Neural cell (in vitro differentiated cells): ENCODE measurements around the gene OTOA. TPM values are rescaled to one million over a fixed set of nuclear protein-coding genes. Genes with fewer than 3 reads are reported as not detected.

Source experiments
- H2AFZ ChIP-seq: fragments of 200-600, 300-800 bp; sonication (generic), shearing (Covaris generic); 2 replicates; pipeline ENCODE4 v1.6.0; 2014; ENCODE audit warnings: low read depth, mild to moderate bottlenecking, antibody characterized with exemption, low read length, moderate library complexity
- H3F3A ChIP-seq: fragments of 200-600 bp; shearing (Covaris generic); 2 replicates; pipeline ENCODE4 v1.6.1; 2016; ENCODE audit warnings: mild to moderate bottlenecking, moderate library complexity, mixed read lengths, antibody characterized with exemption, low read length; ENCODE audit not compliant: insufficient read depth, poor library complexity, severe bottlenecking
- H3K27ac ChIP-seq: fragments of 200-600, 300-800 bp; sonication (generic), shearing (Covaris generic); 2 replicates; pipeline ENCODE4 v1.5.1; 2014; ENCODE audit warnings: mild to moderate bottlenecking, low read length, moderate library complexity
- H3K27me3 ChIP-seq: fragments of 300-800, 200-600 bp; sonication (generic), shearing (Covaris generic); 2 replicates; pipeline ENCODE4 v1.6.0; 2014; ENCODE audit warnings: mild to moderate bottlenecking, low read depth, low read length, moderate library complexity; ENCODE audit not compliant: insufficient read depth
- H3K36me3 ChIP-seq: fragments of 300-800, 200-600 bp; sonication (generic), shearing (Covaris generic); 2 replicates; pipeline ENCODE4 v1.5.1; 2014; ENCODE audit warnings: mild to moderate bottlenecking, antibody characterized with exemption, low read length, moderate library complexity; ENCODE audit not compliant: insufficient read depth
- H3K4me2 ChIP-seq: fragments of 300-800, 200-600 bp; sonication (generic), shearing (Covaris generic); 2 replicates; pipeline ENCODE4 v1.6.0; 2014; ENCODE audit warnings: mild to moderate bottlenecking, low read length
- H3K4me3 ChIP-seq: fragments of 300-800, 200-600 bp; sonication (generic), shearing (Covaris generic); 2 replicates; pipeline ENCODE4 v1.5.1; 2014; ENCODE audit warnings: mild to moderate bottlenecking, low read length, moderate library complexity
- H3K79me2 ChIP-seq: fragments of 200-600 bp; shearing (Covaris generic); replicated peaks from 2 replicates; pipeline ENCODE4 v1.6.0; 2014; ENCODE audit warnings: mild to moderate bottlenecking, low read length, moderate library complexity; ENCODE audit not compliant: insufficient read depth
- H3K9ac ChIP-seq: fragments of 300-800, 200-600 bp; sonication (generic), shearing (Covaris generic); 2 replicates; pipeline ENCODE4 v1.6.1; 2016; ENCODE audit warnings: mild to moderate bottlenecking, low read length, mixed read lengths
- H3K9me2 ChIP-seq: fragments of 200-600 bp; shearing (Covaris generic); 2 replicates; pipeline ENCODE4 v1.6.1; 2016; ENCODE audit warnings: mild to moderate bottlenecking, low read length, mixed read lengths; ENCODE audit not compliant: insufficient read depth
- H3K9me3 ChIP-seq: fragments of 200-600, 300-800 bp; sonication (generic), shearing (Covaris generic); 2 replicates; pipeline ENCODE4 v1.6.1; 2016; ENCODE audit warnings: mild to moderate bottlenecking, mixed run types, low read length, moderate library complexity, mixed read lengths
- H4K20me1 ChIP-seq: fragments of 200-600 bp; shearing (Covaris generic); 2 replicates; pipeline ENCODE4 v1.6.1; 2016; ENCODE audit warnings: mild to moderate bottlenecking, mixed run types; ENCODE audit not compliant: insufficient read depth
- EP300 ChIP-seq: fragments of 450-650 bp; conservative IDR thresholded peaks from 2 replicates; pipeline ENCODE4 v1.6.1; 2014; ENCODE audit warnings: antibody characterized with exemption, mild to moderate bottlenecking, moderate library complexity; ENCODE audit not compliant: poor library complexity, severe bottlenecking
- EZH2 ChIP-seq: fragments of 200-600, 300-800 bp; shearing (Covaris generic), sonication (generic); IDR thresholded peaks from 2 replicates; pipeline ENCODE4 v1.6.1; 2014; ENCODE audit warnings: antibody characterized with exemption, low read length, borderline replicate concordance, mild to moderate bottlenecking; ENCODE audit not compliant: insufficient read depth, poor library complexity, severe bottlenecking
- MXI1 ChIP-seq: fragments of 450-650 bp; conservative IDR thresholded peaks from 2 replicates; pipeline ENCODE4 v1.6.1; 2014; ENCODE audit warnings: antibody characterized with exemption, mild to moderate bottlenecking; ENCODE audit not compliant: poor library complexity, severe bottlenecking
- POLR2AphosphoS5 ChIP-seq: IDR thresholded peaks from 2 replicates; pipeline ENCODE4 v1.6.1; 2012
- RAD21 ChIP-seq: fragments of 450-650 bp; conservative IDR thresholded peaks from 2 replicates; pipeline ENCODE4 v1.6.1; 2014; ENCODE audit warnings: antibody characterized with exemption, mild to moderate bottlenecking, moderate library complexity
- SMC3 ChIP-seq: fragments of 450-650 bp; conservative IDR thresholded peaks from 2 replicates; pipeline ENCODE4 v1.6.1; 2014; ENCODE audit warnings: antibody characterized with exemption, mild to moderate bottlenecking, moderate library complexity; ENCODE audit not compliant: poor library complexity
- TAF1 ChIP-seq: IDR thresholded peaks from 2 replicates; pipeline ENCODE4 v1.6.1; 2012; ENCODE audit warnings: low read depth
- polyA plus RNA-seq: library from polyadenylated mRNA; depleted of rRNA; stranded (reverse); fragments of >200 nt; gene quantifications from 2 replicates; pipeline ENCODE4 v1.2.3, GENCODE V29; 2014
- TF ChIP-seq, protein P1 (sequence below): IDR thresholded peaks from 2 replicates; pipeline ENCODE4 v1.6.1; 2012; ENCODE audit warnings: borderline replicate concordance
- TF ChIP-seq, protein P2 (sequence below): fragments of 450-650 bp; IDR thresholded peaks from 2 replicates; pipeline ENCODE4 v1.5.1; 2014; ENCODE audit warnings: antibody characterized with exemption, mild to moderate bottlenecking, moderate library complexity; ENCODE audit not compliant: poor library complexity, severe bottlenecking

OTOA gene
- polyA plus RNA-seq, 1 donor from 2014 or later = 0.12 TPM

DNA sequence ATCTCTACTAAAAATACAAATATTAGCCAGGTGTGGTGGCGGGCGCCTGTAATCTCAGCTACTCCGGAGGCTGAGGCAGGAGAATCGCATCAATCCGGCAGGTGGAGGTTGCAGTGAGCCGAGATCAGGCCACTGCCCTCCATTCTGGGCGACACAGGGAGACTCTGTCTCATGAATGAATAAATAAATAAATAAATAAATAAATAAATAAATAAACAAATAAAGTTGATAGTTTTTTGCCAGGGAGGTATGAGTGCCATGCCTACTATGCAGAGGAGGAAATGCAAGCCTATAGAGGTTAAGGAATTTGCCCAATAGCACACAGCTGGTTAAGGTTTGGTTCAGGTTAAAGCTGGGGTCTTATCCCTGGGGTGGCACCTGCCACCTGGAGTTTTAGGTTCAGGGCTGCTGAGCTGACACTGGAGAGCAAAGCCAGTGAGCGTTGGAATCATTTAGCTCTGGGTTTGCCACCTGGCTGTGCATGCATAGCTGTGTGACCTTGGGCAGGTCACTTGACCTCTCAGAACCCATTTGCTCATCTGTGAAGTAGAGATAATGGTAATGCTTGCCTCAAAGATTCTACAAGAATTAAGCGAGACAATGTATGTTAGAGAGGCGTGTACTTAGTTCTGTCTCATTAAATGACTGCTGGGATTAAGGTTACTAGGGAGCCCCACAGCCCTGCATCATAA, 1.2 kb downstream of the OTOA start:
- H3K4me3 ChIP-seq = no peak overlapping the region
- H3K9me3 ChIP-seq = no peaks in the 10 kb centered on the region
- no peaks in the 10 kb centered on the region for H3K36me3 ChIP-seq
- no peaks in the 10 kb centered on the region for H3K27me3 ChIP-seq
- TF ChIP-seq POLR2AphosphoS5 (no peak), MXI1 (no peak), EZH2 (no peak), SMC3 (no peak), EP300 (no peak), RAD21 (no peak), TAF1 (no peak)
- TF ChIP-seq, protein P1, sequence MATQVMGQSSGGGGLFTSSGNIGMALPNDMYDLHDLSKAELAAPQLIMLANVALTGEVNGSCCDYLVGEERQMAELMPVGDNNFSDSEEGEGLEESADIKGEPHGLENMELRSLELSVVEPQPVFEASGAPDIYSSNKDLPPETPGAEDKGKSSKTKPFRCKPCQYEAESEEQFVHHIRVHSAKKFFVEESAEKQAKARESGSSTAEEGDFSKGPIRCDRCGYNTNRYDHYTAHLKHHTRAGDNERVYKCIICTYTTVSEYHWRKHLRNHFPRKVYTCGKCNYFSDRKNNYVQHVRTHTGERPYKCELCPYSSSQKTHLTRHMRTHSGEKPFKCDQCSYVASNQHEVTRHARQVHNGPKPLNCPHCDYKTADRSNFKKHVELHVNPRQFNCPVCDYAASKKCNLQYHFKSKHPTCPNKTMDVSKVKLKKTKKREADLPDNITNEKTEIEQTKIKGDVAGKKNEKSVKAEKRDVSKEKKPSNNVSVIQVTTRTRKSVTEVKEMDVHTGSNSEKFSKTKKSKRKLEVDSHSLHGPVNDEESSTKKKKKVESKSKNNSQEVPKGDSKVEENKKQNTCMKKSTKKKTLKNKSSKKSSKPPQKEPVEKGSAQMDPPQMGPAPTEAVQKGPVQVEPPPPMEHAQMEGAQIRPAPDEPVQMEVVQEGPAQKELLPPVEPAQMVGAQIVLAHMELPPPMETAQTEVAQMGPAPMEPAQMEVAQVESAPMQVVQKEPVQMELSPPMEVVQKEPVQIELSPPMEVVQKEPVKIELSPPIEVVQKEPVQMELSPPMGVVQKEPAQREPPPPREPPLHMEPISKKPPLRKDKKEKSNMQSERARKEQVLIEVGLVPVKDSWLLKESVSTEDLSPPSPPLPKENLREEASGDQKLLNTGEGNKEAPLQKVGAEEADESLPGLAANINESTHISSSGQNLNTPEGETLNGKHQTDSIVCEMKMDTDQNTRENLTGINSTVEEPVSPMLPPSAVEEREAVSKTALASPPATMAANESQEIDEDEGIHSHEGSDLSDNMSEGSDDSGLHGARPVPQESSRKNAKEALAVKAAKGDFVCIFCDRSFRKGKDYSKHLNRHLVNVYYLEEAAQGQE = no peak
- TF ChIP-seq, protein P2, sequence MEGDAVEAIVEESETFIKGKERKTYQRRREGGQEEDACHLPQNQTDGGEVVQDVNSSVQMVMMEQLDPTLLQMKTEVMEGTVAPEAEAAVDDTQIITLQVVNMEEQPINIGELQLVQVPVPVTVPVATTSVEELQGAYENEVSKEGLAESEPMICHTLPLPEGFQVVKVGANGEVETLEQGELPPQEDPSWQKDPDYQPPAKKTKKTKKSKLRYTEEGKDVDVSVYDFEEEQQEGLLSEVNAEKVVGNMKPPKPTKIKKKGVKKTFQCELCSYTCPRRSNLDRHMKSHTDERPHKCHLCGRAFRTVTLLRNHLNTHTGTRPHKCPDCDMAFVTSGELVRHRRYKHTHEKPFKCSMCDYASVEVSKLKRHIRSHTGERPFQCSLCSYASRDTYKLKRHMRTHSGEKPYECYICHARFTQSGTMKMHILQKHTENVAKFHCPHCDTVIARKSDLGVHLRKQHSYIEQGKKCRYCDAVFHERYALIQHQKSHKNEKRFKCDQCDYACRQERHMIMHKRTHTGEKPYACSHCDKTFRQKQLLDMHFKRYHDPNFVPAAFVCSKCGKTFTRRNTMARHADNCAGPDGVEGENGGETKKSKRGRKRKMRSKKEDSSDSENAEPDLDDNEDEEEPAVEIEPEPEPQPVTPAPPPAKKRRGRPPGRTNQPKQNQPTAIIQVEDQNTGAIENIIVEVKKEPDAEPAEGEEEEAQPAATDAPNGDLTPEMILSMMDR = no peak
- H3K4me2 ChIP-seq = no peak overlapping the region
- no peak overlapping the region for H2AFZ ChIP-seq
- no peaks in the 10 kb centered on the region for H4K20me1 ChIP-seq
- no peak overlapping the region for H3K9ac ChIP-seq
- H3F3A ChIP-seq = no peaks in the 10 kb centered on the region
- no peak overlapping the region for H3K27ac ChIP-seq
- H3K79me2 ChIP-seq = no peaks in the 10 kb centered on the region
- no peaks in the 10 kb centered on the region for H3K9me2 ChIP-seq

DNA sequence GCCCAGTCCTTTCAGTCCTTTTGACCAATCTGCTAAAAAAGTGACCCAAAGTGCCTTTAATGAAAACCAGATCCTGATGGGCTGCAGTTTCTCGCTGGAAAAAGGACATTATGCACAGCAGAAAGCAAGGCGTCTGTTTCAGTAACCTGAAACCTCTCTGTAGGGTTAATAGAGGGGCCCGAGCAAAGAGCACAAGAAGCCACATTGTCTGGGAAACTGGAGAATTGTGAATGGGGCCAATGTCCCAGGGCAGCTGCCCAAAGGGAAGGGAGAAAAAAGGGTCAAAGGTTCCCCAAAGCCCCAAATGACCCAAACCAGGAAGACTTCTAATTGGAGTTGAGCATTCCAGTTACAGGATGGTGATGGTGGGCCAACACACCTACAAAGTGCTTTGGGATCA, 3.0 kb downstream of the OTOA start:
- Histone ChIP-seq H3K79me2 (no peaks in the 10 kb centered on the region), H3K4me3 (no peak overlapping the region), H3K27me3 (no peaks in the 10 kb centered on the region), H2AFZ (no peak overlapping the region), H3K9ac (no peak overlapping the region), H3K4me2 (no peak overlapping the region), H3K9me2 (no peaks in the 10 kb centered on the region), H3F3A (no peaks in the 10 kb centered on the region), H3K36me3 (no peaks in the 10 kb centered on the region), H3K9me3 (no peaks in the 10 kb centered on the region), H3K27ac (no peak overlapping the region), H4K20me1 (no peaks in the 10 kb centered on the region)
- TF ChIP-seq RAD21 (no peak), SMC3 (no peak), EZH2 (no peak), MXI1 (no peak), POLR2AphosphoS5 (no peak), TAF1 (no peak), EP300 (no peak)
- TF ChIP-seq, protein P1 = no peak
- TF ChIP-seq, protein P2 = no peak
